ENCODE data around the gene KATNIP. TPM values are rescaled to one million over a fixed set of nuclear protein-coding genes. Genes with fewer than 3 reads are reported as not detected.

Gene KATNIP
- polyA plus RNA-seq, 1 of the 3 experiments (the other 2 are of a cell fraction): 25.5 TPM

GRCh38 chr16:27588057-27588456 is 38.1 kb downstream of the KATNIP start:
- no peak overlapping the region for H3K4me2 ChIP-seq
- CTCF ChIA-PET: no interaction called here
- no peaks in the 10 kb centered on the region for H3K27me3 ChIP-seq (ENCODE audit: insufficient read depth)
- TF ChIP-seq SMC3 (IDR thresholded peaks at IDR 0.05; ENCODE audit: low read depth, low read length) (no peak), RFX5 (IDR thresholded peaks at IDR 0.05; ENCODE audit: low read length) (no peak)
- TF ChIP-seq, protein P1, sequence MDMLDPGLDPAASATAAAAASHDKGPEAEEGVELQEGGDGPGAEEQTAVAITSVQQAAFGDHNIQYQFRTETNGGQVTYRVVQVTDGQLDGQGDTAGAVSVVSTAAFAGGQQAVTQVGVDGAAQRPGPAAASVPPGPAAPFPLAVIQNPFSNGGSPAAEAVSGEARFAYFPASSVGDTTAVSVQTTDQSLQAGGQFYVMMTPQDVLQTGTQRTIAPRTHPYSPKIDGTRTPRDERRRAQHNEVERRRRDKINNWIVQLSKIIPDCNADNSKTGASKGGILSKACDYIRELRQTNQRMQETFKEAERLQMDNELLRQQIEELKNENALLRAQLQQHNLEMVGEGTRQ (IDR thresholded peaks at IDR 0.05; ENCODE audit: borderline replicate concordance, low read depth, low read length): no peak
- H3K4me1 ChIP-seq (ENCODE audit: control insufficient read depth in 1 of 2, insufficient read depth in 2 of 2, low read depth in 1 of 2, low read length in 1 of 2): peaks cover 0 to 2% of the 10 kb centered on the region in 2 experiments; a peak in 1 of 4 replicates
- H3K79me2 ChIP-seq (ENCODE audit: insufficient read depth): no peaks in the 10 kb centered on the region
- H3K27ac ChIP-seq (ENCODE audit: low read depth in 2 of 2, low read length in 1 of 2): no peak overlapping the region
- H3K9ac ChIP-seq: no peak overlapping the region
- H3K9me2 ChIP-seq: no peaks in the 10 kb centered on the region
- H3K9me3 ChIP-seq: peaks cover 4% of the 10 kb centered on the region; the same call in 1 of the 2 replicates
- DNase-seq: no peak
- peaks cover 0 to 4% of the 10 kb centered on the region in 2 experiments for H3K36me3 ChIP-seq (replicated peaks in 1 of 2; ENCODE audit: control insufficient read depth in 1 of 2, insufficient read depth in 2 of 2, low read length in 1 of 2)
- no peak overlapping the region for H2AFZ ChIP-seq (ENCODE audit: low read depth)
- WGBS (ENCODE audit: low lambda C conversion rate): 96% methylated on average over 3 of the region's 3 CpGs
- no peaks in the 10 kb centered on the region for H4K20me1 ChIP-seq (ENCODE audit: insufficient read depth)
- POLR2A ChIA-PET: no interaction called here
- H3F3A ChIP-seq (replicated peaks; ENCODE audit: insufficient read depth): no peaks in the 10 kb centered on the region
- H3K4me3 ChIP-seq (ENCODE audit: low read depth in 2 of 2, low read length in 1 of 2): no peak overlapping the region

- Histone ChIP-seq H3K79me2 (ENCODE audit: insufficient read depth) (no peaks in the 10 kb centered on the region), H3K27ac (ENCODE audit: low read depth in 2 of 2, low read length in 1 of 2) (peak overlapping the region in 1 of 2 experiments; percentile 58; a peak in 2 of 4 replicates), H3K36me3 (replicated peaks in 1 of 2; ENCODE audit: control insufficient read depth in 1 of 2, insufficient read depth in 2 of 2, low read length in 1 of 2) (no peaks in the 10 kb centered on the region), H4K20me1 (ENCODE audit: insufficient read depth) (no peaks in the 10 kb centered on the region), H2AFZ (ENCODE audit: low read depth) (no peak overlapping the region), H3K9ac (no peak overlapping the region), H3K4me3 (ENCODE audit: low read depth in 2 of 2, low read length in 1 of 2) (no peak overlapping the region), H3K4me1 (ENCODE audit: control insufficient read depth in 1 of 2, insufficient read depth in 2 of 2, low read depth in 1 of 2, low read length in 1 of 2) (peaks cover 0 to 9% of the 10 kb centered on the region in 2 experiments; a peak in 1 of 4 replicates), H3F3A (replicated peaks; ENCODE audit: insufficient read depth) (no peaks in the 10 kb centered on the region), H3K4me2 (no peak overlapping the region), H3K27me3 (ENCODE audit: insufficient read depth) (no peaks in the 10 kb centered on the region), H3K9me2 (no peaks in the 10 kb centered on the region), H3K9me3 (peaks cover 4% of the 10 kb centered on the region; the same call in 1 of the 2 replicates)
- ChIA-PET POLR2A (no interaction called here), CTCF (no interaction called here)
- 93% methylated on average over 4 of the region's 4 CpGs for WGBS (ENCODE audit: low lambda C conversion rate)
- no peak for DNase-seq
- TF ChIP-seq CHD2 (IDR thresholded peaks at IDR 0.05; ENCODE audit: low read length, partially characterized antibody) (no peak), RAD21 (IDR thresholded peaks at IDR 0.05; ENCODE audit: low read length) (no peak), POLR2AphosphoS5 (IDR thresholded peaks at IDR 0.05; ENCODE audit: low read depth, low read length) (no peak), NRF1 (IDR thresholded peaks at IDR 0.05; ENCODE audit: low read depth, low read length) (no peak), SIN3A (IDR thresholded peaks at IDR 0.05; ENCODE audit: borderline replicate concordance, low read depth, low read length) (no peak), GATA2 (CRISPR knock-in tag; IDR thresholded peaks at IDR 0.05) (peak; percentile 69; the same call in 1 of the 2 replicates), JUND (IDR thresholded peaks at IDR 0.05) (no peak), NFIC (IDR thresholded peaks at IDR 0.05; ENCODE audit: borderline replicate concordance) (no peak), FOSL2 (IDR thresholded peaks at IDR 0.05; ENCODE audit: borderline replicate concordance, low read depth) (no peak), EP300 (IDR thresholded peaks at IDR 0.05; ENCODE audit: borderline replicate concordance in 1 of 2, low read depth in 1 of 2, low read length in 1 of 2) (peak in 1 of 2 experiments; percentile 50; a peak in 2 of 4 replicates), SMC3 (IDR thresholded peaks at IDR 0.05; ENCODE audit: low read depth, low read length) (no peak), GABPA (IDR thresholded peaks at IDR 0.05; ENCODE audit: low read depth) (no peak), EZH2phosphoT487 (IDR thresholded peaks at IDR 0.05; ENCODE audit: borderline replicate concordance, low read depth) (no peak), RCOR1 (IDR thresholded peaks at IDR 0.05; ENCODE audit: low read length) (peak; percentile 11; the same call in 1 of the 2 replicates), RFX5 (IDR thresholded peaks at IDR 0.05; ENCODE audit: low read length) (no peak), FOXJ3 (CRISPR knock-in tag; IDR thresholded peaks at IDR 0.05) (no peak), ELF1 (IDR thresholded peaks at IDR 0.05) (no peak), TEAD4 (IDR thresholded peaks at IDR 0.05; ENCODE audit: borderline replicate concordance, insufficient read depth) (no peak)
- TF ChIP-seq, protein P2, sequence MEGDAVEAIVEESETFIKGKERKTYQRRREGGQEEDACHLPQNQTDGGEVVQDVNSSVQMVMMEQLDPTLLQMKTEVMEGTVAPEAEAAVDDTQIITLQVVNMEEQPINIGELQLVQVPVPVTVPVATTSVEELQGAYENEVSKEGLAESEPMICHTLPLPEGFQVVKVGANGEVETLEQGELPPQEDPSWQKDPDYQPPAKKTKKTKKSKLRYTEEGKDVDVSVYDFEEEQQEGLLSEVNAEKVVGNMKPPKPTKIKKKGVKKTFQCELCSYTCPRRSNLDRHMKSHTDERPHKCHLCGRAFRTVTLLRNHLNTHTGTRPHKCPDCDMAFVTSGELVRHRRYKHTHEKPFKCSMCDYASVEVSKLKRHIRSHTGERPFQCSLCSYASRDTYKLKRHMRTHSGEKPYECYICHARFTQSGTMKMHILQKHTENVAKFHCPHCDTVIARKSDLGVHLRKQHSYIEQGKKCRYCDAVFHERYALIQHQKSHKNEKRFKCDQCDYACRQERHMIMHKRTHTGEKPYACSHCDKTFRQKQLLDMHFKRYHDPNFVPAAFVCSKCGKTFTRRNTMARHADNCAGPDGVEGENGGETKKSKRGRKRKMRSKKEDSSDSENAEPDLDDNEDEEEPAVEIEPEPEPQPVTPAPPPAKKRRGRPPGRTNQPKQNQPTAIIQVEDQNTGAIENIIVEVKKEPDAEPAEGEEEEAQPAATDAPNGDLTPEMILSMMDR (IDR thresholded peaks at IDR 0.05): no peak
- TF ChIP-seq, protein P3, sequence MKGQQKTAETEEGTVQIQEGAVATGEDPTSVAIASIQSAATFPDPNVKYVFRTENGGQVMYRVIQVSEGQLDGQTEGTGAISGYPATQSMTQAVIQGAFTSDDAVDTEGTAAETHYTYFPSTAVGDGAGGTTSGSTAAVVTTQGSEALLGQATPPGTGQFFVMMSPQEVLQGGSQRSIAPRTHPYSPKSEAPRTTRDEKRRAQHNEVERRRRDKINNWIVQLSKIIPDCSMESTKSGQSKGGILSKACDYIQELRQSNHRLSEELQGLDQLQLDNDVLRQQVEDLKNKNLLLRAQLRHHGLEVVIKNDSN (IDR thresholded peaks at IDR 0.05; ENCODE audit: borderline replicate concordance, low read depth): no peak
- TF ChIP-seq, protein P4, sequence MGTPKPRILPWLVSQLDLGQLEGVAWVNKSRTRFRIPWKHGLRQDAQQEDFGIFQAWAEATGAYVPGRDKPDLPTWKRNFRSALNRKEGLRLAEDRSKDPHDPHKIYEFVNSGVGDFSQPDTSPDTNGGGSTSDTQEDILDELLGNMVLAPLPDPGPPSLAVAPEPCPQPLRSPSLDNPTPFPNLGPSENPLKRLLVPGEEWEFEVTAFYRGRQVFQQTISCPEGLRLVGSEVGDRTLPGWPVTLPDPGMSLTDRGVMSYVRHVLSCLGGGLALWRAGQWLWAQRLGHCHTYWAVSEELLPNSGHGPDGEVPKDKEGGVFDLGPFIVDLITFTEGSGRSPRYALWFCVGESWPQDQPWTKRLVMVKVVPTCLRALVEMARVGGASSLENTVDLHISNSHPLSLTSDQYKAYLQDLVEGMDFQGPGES (IDR thresholded peaks at IDR 0.05; ENCODE audit: low read depth, low read length): no peak
- TF ChIP-seq, protein P5, sequence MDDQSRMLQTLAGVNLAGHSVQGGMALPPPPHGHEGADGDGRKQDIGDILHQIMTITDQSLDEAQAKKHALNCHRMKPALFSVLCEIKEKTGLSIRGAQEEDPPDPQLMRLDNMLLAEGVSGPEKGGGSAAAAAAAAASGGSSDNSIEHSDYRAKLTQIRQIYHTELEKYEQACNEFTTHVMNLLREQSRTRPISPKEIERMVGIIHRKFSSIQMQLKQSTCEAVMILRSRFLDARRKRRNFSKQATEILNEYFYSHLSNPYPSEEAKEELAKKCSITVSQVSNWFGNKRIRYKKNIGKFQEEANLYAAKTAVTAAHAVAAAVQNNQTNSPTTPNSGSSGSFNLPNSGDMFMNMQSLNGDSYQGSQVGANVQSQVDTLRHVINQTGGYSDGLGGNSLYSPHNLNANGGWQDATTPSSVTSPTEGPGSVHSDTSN (IDR thresholded peaks at IDR 0.05): no peak
Measured at GRCh38 chr16:27591837-27592236, 41.9 kb downstream of the KATNIP start.

Measured in SK-N-SH (cell line).